IMR-90 (cell line): Measurements from ENCODE around the gene CALCOCO2.

Experiments used
- MXI1 ChIP-seq: IDR thresholded peaks from 2 replicates; pipeline ENCODE4 v1.6.1; 2012; ENCODE audit warnings: low read depth, mild to moderate bottlenecking, low read length, moderate library complexity, borderline replicate concordance
- RAD21 ChIP-seq: IDR thresholded peaks from 2 replicates; pipeline ENCODE4 v1.6.1; 2012; ENCODE audit warnings: low read length, improper control_type of control experiment

DNA sequence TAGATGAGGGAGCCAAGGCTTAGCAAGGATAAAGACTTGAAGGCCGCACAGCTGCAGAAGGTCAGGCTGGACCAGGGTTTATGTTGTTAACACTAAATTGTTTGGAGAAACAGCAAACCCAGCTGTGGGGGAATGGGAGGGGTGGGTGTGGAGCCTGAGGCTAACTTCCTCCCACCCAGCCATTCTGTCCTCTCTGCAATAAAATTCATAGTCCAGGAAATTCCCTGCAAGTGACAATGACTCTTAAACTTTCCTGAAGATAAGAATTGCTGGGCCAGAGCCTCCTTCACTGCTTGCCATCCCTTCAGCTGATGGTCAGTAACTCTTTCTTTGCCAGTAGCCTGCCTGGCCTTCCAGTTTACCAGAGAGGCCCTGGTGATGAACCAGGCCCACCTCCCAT lies 42.4 kb downstream of the CALCOCO2 start:
- TF ChIP-seq RAD21 (no peak), MXI1 (no peak)
